ENCODE measurements around the gene P3H2. TPM values are rescaled to one million over a fixed set of nuclear protein-coding genes. Genes with fewer than 3 reads are reported as not detected.

P3H2 gene
- total RNA-seq, 1 experiment from 2014 or later = 17.1 TPM

DNA sequence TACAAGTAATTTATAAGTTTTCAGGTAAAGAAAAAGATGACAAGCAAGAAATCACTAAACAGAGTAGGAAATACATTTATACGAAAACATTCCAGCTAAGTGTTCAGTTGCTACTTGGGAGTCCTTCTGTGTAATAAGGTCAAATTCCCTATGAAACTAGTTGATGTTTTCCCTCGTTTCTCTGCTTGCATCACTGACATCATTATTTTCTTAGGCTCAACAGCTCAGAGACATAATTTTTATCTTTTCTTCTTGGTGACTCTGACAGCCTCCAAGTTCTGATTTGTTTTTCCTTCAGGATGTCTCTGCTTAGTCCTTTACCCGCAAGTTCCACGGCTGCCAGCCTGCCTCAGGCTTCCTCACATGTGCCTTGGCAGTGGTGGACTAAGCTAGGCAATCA is 173.6 kb downstream of the P3H2 start:
- peak; percentile 57 for DNase-seq (ENCODE audit: low read depth)

DNA sequence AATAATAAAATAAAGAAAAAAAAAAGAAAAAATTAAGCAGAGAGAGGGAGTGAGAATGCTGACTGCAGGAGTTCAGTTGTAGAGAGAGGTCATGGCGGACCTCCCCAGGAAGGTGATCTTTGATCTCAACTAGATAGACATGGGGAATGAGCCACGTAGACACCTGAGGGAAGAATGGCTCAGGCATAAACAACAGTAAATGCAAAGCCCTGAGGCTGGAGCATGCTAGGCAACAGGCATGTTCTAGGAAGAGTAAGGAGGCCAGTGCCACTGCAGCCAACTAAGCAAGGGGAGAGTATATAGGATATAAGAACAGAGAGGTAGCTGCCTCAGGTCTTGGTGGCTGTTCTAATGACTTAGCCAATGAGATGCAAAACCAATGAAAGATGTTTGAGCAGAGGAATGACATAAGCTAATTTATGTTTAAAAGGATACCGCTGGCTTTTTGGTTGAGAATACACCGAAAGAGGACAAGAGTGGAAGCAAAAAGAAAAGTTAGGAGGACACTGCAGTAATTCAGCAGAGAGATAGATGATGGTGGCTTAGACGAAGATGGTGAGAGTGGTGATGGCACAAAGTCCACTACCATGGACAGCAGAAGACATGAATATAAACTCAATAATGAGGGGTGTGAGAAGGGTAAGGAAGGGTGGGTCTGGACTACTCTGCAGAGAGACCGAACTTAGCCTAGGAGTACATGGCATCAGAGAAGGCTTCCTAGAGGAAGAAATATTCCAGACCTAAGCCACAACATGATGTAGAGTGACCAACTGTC is 174.6 kb downstream of the P3H2 start:
- DNase-seq (ENCODE audit: low read depth) = no peak

DNA sequence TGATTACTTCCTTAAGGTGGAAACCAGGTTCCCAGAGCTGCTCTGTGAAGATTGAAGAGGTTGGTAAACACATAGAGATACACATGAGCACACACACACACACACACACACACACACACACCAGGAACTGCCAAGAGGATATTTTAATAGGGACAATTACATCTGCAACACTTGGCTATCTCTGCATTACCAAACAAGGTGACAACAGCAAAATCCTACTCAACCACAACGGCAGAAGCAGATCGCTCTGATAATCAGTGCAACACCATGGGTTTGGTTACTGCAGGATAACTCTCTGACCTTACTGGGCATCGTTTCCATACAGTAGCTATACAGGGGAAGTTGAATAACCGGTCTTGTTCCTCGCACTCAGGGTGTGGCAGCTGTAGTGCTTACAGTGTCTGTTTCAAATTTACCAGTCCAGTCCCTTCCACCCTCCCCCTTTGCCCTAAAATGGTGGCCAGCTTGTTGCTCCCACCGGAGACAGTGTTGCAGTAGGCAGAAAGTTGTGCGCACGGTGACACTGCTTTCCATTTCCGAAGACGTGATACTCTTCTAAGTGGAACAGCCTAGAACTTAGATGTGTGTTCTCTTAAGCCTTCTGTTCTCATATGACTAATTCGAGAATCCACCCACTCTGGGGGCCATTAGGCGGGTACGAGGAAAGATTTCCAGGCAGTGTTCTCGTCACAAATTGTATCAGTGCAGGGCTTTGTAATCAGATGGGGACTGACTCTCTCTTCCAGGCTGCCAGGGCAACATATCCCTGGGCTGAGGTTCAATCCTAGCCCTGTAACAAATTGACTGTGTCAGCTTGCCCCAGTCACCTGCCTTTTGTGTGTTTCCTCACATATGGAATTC is 176.2 kb downstream of the P3H2 start:
- peak; percentile 78 for DNase-seq (ENCODE audit: low read depth)

DNA sequence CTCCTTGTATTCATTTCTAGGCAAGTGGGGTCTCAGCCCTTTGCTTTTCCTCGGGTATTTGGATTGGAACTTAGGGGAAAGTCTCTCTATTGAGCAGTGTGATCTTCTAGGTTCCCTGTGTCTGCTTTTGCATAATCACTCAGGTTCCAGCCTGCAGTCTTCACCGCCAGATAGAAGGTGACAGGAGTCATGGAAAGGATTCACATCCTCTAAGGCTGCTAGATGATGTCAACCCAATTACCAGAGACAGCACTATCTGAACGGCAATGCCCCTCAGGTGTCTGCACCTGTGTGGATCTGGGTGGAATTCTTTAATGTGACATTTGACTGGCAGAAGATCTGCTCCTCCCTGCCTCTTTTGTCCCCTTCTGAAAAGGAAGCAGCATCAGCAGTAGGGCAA is 177.7 kb downstream of the P3H2 start:
- DNase-seq (ENCODE audit: low read depth) = no peak

DNA sequence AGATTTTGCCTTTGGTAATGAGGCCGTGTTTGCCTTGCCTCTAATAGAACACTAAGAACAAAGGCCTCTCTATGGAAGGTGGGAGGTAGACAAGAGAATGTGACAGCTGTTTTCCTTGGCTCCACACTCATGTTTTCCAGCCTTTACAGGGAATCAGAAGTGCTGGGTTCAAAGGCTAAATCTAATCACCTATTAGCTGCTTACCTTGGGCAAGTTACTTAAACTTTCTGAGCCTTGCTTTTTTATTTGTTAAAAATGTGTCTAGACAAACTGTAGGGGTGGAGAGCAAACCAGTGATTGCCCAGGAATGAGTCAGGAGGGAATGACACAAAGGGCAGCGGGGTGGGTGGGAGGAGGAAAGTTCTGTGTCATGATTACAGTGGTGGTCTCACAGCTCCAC is 179.0 kb downstream of the P3H2 start:
- DNase-seq (ENCODE audit: low read depth) = peak; percentile 74

DNA sequence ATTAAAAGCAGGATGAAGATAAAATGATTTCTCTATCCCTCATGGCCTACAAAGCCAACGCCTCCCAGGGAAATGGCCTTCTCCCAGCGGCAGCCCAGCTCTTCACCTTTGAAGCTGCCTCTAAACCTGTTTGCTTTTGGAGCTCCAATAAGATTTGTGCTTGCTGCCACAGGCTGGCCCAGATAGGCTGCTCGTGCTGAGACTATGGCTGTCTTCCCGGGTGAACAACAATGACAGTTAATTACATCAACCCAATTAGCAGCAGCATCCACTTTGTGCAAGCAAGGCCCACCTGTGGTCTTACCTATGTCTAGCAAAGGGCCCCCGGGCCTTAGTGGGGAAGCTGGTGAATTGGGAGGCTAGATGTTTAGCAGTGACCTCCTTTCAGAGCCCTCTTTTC is 179.6 kb downstream of the P3H2 start:
- DNase-seq (ENCODE audit: low read depth) = no peak

DNA sequence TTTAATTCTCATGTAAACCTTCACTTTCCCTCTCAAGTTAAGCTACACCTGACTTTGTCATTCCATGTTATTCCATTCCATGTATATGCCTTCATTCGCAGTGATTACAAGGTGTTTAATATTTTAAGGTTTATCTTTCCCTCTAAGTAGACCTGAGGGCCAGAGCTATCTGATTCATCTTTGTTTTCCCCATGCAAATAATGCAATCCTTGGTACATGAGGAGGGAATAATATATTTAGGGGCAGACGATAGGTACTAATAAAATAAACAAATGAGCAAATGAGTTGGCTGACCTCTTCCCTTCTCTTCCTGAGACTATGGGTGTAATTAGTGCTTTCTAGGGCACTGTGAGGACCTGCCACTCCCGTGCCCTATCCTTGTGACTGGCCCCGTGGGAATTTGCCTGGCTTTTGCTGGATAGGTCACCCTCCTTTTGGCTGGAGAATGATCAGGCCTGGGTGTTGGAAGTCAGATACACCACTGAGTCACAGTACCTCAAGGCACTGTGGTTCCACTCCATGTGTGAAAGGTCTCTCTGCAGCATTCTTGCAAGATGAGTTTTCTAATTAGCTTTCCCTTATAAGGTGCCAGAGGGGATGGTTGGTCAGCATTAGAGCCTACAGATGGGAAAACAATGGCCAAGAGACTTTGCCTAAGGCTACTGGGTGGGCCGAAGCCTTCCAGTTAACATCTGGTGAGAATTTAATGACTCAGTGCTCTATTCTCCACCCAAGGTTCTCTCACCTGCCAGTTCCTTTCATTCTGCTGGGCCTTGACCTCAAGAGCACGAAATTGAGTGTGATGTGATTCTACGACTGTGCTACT is 183.2 kb downstream of the P3H2 start:
- peak; percentile 100 for DNase-seq (ENCODE audit: low read depth)

DNA sequence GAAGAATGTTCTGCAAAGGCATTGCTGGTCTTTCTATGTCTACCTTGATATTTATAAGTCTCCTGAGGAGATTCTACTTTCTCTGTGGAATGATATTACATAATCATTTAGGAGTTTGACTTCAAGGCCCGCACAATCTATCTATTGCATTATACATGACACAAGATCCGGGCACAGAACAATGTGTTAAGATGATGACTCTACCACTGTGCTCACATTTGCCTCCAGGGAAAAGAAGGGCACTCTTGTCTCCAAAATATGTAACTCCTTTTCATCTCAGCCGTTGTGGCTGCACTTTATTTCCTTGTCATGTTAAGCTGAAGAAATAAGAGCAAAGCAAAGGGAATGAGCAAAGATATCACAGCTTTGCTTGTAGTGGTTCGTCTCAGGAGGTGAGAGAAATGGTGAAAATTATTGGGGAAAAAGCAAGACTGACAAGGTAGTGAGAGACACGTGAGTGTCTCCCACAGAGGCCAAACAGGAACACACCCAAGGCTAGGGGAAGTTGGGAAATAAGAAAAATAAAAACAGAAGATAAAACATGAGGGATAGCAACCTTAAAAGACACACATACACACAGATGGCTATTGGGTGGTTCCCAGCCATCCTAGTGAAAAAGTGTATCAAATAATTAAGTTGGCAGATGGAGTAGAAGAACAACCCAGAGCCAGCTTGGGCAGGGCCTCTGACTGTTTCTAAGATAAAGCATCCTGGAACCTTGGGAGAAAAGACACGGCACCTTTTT is 184.3 kb downstream of the P3H2 start:
- DNase-seq (ENCODE audit: low read depth) = peak; percentile 84

DNA sequence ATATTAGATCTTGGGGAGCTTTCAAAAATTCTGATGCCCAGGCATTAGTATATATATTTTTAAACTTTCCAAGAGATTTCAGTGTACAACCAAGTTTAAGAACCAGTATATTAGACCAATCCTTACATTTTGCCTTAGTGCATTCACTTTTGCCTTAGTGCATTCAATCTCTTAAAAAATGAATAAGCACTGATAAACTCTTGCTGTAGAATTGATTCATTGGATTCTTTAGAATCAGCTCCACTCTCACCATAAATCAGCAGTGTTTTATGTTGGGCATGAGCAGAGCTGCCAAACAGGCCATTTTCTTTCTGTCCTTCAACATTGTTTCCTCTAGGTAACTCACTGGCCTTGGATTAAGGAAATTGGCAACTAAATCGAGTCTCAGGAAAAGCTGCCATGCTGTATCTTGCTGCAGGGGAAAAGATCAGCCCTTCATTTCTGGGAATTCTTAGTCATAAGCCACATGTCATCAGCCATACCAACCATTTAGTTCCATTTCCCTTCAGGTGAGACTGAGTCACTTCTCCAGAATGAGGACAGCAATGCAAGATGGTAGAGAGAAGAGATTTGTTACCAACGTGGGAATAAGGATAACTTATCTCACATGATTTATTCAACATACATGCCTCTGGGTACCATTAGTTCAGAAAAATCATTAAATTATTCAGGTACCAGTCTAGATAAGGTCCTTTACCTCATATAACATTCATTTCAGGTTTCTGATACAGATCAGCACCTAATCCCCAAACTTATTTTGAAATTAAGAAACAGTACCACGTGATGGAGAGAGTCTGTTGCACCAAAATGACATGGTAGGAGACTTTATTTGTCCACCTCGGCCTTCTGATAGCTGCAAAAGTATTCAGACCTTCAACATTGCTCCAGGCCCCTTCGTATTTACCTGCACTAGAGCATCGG is 192.5 kb downstream of the P3H2 start:
- DNase-seq (ENCODE audit: low read depth) = peak; percentile 93

DNA sequence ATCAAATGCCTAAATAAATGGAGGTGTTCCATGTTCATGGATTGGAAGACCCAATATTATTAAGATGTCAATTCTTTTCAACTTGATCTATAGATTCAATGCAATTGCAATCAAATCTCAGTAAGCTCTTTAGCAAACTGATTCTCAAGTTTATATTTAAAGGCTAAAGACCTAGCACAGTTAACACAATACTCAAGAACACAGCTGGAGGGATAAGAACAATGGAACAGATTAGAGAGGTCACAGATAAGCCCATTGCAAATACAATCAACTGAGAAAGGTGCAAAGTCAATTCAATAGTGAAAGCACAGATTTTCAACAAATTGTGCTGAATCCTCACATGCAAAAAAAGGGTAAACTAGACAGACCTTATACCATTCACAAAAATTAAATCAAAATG is 198.9 kb downstream of the P3H2 start:
- no peak for DNase-seq (ENCODE audit: low read depth)

DNA sequence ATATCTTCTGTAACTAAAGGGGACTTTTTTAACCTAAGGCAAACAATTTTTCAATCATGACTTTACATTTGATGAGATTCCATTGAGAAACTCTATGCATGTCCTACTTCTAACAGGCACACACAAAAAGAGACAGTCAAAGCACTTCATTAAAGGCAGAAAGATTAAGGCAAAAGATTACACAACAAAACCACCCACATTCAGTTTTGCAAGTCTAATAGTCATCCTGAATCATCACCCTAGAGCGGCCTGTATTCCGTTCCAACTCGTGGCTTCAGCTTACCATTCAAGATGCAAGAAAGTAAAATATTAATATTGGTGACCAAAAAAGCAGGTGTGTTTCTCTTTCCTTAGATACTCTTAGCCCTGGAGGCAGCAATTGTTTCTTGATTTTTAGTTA is 205.9 kb downstream of the P3H2 start:
- peak; percentile 95 for DNase-seq (ENCODE audit: low read depth)

DNA sequence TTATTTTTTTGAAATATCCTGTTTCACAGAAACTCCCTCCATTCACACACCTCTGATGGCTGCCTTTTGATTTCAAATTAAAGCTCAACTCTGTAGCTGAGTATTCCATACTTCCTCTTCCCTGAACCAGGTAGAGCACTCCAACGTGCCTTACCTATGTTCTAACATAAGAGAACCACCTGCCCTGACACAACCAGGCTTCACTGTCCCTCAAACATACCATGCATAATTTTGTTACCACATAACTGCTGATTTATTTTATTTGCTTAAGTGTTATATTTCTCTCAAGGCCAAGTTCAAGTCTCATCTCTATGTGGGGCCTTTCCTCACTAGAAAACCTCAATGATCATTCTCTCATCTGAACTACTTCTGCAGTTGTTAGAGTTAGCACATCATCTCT is 209.7 kb downstream of the P3H2 start:
- no peak for DNase-seq (ENCODE audit: low read depth)

DNA sequence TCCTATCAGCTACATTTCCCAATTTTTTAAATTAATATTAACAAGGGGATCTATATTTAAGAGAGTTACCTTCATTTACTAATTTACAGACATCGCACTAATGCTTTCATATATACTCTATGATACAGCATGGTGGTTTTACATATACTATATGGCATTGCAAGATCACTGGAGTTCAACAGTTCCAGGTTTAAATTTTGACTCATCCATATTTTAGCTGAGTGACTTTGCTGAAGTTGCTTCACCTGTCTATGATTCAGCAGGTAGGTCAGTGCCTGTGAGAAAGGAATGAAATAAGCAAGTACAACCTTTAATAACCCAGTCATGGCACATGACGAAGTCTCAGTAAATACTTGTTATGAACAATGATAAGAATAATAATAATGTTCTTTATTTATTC is 211.1 kb downstream of the P3H2 start:
- no peak for DNase-seq (ENCODE audit: low read depth)

DNA sequence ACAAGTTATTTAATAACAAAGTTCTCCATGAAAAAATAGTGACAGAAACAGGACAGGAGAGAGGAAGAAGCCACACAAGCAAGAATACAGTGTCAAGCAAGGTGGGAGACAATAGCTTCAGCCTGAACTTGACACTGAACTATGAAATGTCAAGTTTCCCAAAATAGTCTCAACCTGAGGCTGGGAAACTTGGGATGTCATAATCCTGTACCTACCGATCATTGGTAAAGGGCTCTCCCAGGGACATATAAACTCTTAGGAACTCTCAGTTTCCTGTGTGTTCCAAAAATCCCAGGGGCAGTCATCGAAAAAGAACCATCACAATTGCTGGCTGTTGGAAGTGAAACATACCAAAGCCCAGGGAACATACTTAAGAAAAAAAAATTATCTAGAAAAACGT is 211.6 kb downstream of the P3H2 start:
- DNase-seq (ENCODE audit: low read depth) = no peak

DNA sequence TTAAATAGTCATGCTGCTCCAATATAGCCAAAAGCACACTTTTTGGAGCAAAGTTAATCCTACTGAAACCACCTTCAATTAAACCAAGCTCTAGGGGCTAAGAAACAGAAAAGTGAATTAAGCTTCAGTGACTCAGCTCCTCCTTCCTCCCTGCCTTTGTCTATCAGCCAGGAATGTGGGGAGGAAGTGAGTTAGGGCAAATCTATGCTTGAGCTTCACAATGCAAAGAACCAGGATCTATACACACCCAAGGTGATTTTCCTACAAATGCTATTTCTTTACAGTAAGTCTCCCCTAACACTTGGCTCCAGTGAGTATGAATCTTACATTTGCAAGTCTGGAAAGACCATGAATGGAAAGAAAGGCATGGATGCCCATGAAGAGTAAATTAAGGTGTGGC is 212.1 kb downstream of the P3H2 start:
- peak; percentile 79 for DNase-seq (ENCODE audit: low read depth)

DNA sequence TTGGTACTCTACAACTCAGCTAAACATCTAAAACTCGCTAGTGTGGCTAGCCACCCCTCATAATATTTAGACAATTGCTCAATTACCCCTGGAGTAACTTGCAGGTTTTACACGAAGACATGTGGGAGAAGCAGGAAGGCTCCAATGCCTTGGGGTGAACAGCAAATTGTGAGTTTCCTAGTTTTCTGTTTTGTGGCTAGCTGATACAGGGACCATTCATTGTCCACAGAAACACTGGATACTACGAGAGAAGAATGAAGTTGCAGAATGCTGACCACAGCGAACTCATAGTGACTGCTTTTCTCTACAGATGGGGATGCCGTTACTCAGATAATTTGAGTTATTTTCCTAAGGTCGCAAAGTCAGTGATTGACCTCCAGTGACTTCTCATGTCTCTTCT is 212.9 kb downstream of the P3H2 start:
- peak; percentile 81 for DNase-seq (ENCODE audit: low read depth)
